NCI-H748 (cell line): ENCODE results near the gene PHF2.

Experiments
- DNase-seq: peaks from one replicate; lab custom pipeline; 2025; ENCODE audit not compliant: unreplicated experiment; lab: John Stamatoyannopoulos, UW

The PHF2 gene

DNA sequence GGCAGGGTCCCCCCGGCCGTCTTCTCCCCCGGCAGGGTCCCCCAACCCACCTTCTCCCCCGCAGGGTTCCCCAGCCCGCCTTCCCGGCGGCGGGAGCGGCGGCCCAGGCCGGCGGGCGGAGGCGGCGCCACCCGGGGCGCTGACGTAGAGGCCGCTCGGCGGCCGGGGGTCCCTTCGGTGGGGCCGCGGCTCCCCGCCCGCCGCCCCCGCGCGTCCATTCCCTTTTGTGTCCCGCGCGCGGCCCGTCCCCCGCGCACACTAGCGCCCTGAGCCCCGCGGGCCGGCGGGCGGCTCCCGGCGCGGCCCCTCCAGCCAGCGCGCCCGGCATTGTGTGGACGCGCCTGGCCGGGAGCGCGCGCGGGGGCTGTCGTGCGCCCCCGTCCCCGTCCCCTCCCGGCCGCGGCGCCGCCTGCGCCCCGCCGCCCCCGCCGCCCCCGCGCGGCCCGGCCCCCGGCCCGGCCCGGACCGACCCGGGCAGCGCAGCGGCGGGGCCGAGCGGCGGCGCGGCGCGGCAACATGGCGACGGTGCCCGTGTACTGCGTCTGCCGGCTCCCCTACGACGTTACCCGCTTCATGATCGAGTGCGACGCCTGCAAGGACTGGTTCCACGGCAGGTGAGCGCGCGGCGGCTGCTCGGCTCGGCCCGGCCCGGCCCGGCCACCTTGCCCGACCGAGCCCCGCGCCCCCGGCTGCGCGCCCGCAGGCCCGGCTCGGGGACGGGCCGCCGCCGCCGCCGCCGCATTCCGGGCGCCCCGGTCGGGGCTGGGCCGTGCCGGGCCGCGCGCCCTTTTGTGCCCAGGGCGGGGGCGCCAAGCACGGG is at the start of gene PHF2:
TSS of gene PHF2 (plus strand) at position 327 of the 820 bp plus-strand sequence. CDS start at position 517, 190 bp downstream.
- DNase-seq = peak; percentile 60

DNA sequence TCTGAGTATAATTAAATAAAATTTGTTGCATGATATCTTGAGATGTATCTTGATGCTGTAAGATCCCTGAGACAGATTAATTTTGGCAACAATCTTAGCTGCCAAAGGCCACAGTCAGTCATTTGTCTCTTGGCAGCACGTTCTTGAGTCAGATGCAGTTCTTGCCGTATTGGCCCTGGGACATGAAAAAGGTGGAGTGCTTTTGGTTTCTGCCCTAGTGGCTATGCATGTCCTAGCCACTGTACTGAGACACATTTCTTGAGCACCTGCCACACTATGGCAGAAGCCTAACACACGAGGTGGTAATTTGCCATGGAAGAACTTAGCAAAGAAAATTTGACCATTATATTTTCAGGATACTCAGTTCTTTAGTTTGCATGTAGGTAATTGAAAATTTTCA is 45.0 kb upstream of the PHF2 start:
- DNase-seq = no peak

DNA sequence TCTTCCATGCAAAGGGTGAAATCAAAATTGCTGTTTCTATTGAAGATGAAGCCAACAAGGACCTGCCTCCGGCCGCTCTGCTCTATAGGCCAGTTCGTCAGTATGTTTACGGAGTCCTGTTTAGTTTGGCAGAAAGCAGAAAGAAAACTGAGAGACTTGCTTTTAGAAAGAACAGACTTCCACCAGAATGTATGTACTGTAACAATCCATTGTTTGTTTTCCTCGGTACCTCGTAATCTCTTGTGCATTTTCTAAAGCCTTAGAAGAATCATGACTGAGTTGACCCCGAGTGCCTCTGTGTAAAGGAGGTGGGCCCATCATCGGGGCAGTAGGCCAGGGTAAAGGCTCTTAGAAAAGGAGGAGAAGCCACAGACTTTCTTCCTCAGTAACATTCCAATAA is 44.2 kb upstream of the PHF2 start:
- no peak for DNase-seq

DNA sequence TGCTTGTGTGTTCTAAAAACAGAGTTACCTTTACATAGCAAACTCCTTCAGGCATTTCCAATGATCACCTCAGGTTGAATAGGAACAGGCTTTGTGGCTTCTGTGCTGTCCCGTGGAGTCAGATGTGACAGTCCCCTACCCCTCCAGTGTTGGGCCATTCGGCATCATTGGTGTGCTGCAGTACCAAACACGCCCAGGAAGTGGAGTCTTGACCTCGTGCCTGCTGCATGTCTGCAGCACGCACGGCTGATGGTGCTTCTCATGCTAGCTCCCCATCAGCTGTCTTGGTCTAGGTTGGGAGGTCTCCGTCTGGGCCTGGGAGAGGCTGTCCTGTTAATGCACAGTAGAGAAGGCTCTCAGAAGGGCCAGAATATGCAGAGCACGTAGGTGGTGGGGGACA is 42.5 kb upstream of the PHF2 start:
- no peak for DNase-seq

DNA sequence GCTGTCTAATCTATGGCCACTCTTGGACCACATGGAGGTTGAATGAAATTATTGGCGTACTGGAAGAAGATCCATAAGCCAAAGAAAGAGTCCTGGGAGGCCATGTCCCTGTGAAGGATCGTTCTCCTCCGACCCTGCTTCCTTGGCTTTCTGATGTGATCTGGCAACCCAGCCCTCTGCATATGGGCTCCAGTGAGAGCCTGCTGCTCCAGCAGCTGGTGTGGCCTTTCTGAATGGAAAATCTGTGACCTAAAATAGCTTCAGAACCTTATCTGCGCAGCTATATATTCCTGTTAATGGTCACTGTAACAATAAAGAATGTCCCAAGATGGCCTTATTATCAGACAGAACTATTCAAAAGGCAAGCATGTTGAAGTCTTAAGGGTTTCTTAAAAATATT is 40.2 kb upstream of the PHF2 start:
- DNase-seq = no peak

DNA sequence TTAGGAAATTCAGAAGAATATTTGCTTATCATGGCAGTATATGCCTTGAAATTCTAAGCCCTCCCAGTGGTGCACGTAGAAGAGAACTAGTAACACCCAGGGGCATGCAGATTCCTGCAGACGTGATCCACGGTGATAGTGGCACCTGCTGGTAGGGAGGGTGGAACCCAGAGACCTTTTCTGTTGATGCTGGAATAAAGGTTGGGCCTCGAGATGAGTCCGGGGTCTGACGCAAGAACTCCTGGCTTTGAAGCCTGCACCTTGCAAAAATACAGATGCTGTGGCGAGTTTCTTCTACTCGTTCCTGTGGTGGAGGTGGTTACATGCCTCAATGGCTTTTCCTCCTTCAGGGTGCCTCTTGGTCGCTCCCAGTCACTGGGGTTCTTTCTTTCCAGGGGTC is 39.5 kb upstream of the PHF2 start:
- DNase-seq = no peak

DNA sequence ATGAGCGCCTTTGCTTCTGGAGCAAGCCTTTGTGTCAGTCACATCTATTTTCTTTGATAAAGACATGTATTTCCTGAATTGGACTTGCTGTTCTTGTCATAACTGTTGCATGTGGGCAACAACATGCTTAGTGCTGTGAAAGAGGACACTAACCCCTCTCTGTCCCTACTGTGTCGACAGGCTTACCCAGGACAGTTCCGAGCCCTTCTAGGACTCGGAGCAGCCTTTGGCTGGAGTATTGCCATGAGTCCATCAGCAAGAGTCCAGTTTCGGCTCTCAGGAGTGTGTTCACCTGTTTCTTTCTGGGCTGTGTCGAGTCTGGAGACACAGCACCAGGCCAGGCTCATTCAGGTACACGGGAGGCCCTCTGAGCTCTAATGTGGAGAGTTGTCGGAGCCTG is 36.1 kb upstream of the PHF2 start:
- no peak for DNase-seq

DNA sequence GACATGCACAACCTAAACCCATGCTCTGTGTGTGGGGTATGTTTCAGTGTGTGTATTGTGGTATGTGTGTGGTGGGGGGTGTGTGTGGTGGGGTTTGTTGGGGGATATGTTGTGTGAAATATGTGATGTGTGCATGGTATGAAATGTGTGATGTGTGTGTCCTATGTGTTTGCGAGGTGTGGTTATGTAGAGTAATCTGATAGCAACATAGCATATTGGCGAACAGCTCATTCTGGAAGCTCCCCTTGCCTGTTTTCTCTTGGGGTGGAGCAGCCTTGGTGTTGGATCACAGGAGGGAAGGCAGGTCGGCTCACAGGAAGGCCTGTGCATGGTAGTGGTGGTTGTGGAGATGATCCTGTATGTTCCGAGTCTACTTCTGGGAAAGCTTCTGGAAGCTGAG is 35.4 kb upstream of the PHF2 start:
- no peak for DNase-seq

DNA sequence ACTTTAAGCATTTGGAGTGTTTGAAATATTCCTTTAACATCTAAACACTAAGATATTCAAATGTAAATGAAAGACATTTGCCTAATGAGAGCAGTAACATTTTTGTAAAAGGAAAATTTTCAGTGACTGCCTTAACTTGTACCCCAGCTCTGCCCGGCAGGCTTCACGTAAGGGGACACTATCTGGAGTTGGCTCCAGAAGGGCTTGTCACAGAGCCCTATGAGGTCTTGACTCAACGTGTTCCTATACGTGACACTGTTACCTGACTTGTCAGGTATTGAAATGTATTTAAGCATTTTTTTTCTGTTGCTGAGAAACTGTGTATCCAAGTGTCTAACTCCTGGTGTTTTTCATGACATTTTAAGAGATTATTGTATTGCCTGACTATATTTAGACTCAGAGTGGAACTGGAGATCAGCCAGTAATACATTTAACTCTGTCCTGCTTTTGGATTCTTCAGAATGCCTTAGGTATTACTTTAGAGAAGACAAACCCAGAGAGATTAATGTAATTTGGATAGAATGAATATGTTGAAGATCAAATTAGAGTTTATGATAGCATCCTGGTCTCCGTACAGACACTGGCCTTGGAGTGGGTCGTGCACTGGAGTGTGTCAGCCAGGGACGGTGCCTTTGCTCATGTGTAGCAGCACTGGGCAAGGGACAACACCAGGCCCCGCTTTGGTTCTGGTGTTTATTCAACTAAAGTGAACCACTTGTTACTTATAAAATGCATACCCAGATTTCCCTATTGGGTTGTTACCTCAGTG is 34.6 kb upstream of the PHF2 start:
- DNase-seq = no peak

DNA sequence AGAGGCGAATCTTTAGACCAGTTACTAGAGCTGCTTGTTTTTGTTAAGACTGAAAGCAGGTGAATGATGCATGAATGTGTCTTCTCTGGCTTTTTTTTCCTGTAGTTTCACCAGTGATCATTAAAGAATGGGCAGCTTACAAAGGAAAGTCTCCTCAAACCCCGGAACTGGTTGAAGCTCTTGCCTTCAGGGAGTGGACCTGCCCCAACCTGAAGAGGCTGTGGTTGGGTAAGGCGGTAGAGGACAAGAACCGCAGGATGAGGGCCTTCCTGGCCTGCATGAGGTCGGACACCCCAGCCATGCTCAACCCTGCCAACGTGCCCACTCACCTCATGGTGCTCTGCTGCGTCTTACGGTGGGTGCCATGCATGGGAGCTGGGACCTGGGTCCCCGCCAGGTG is 33.3 kb upstream of the PHF2 start:
- no peak for DNase-seq

DNA sequence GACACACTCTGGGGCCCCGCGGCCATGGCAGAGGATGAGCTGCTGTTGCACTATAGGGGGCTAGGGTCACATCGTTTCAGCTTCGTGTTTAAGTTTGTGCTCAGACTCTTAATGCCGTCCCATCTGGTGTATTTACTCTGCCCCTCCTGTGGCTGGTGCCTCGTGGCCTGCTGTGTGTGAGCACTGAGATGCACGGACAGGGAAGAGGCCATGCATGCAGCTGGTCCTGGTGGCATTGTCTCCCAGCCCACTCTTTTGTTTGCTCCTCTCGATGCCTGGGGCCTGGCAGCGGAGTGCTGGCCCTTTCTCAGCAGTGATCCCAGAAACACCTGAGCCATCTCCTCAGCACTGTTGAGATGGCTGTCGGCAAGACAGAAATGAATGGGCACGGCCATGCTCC is 30.0 kb upstream of the PHF2 start:
- DNase-seq = no peak

DNA sequence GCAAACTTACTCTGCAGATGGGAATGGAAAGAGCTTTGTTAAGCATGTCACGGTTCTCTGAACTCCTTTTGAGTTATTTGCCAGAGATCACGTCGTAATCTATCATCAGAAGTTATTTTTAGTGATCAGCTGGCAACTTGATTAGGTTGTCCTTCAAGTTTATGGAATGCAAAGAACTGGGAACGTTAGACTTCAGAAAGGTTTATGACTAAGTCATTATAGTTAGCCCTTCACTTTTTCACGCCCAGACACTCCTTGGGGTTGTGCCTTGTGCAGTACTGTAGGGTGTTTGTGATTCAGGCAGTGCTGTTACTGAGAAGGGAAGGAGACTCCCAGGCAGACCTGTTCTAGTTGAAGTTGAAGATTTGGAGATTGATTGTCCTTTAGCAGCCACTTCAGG is 26.8 kb upstream of the PHF2 start:
- DNase-seq = no peak

DNA sequence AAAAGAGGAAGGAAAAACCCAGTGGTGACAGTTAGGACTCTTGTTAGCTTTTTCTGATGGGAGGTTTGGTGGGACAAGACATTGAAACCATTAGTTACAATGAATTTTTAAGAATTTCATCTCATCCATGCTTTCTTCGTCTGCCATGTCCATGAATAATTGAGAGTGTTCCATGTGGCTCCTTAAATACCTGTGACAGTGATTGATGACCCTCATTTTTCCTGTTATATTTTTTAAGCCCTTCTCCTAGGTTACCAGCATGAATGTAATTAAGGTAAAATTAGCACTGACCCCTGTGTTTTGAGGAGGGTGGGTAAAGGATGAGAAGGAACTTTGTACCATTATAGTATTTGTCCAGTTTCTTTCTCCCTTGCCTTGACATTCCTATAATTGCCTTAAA is 23.5 kb upstream of the PHF2 start:
- no peak for DNase-seq

DNA sequence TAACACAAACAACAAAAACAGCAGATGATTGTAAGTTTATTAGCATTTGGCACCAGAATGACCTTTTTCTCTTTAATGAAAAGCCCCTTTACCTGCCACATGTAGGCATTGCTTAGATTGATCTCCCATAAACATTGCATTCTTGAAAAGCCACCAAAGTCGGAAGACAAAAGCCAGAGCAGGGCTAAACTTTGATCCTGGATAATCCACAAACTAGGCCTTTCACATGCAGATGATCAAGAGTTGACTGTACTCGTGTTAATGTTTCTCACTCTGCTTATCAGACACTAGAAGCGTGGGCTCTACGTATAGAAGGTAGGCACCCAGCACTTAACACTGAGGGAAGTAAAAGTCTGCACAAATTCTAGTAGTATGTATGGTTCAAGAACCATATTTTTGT is 21.0 kb upstream of the PHF2 start:
- no peak for DNase-seq

DNA sequence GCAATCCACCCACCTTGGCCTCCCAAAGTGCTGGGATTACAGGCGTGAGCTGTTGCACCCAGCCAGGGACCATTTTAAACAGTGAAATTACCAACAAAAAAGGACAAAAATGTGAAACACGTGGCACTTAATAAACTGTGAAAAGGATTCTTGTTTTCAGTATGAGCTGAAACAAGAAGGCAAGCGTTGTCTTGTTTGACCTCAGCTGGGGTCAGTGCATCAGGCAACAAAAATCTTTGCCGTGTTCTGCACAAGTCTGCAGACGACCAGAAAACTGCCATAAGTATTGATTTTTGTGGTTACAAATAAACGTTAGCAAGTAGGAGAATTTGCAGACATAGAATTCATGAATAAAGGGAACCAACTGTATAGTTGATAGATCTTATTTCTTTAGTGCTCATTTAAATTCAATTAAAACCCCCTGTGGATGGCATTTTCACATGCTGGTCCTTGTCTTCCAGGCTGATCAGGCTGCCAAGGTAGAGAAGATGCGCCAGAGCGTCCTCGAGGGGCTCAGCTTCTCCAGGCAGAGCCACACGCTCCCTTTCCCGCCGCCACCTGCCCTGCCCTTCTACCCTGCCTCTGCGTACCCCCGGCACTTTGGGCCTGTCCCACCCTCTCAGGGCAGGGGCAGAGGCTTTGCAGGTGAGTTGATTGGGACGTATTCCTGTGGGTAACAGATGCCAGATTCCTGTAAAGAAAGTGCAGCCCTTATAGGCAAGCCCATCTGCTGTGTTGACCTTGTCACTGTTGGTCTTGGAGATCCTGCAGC is 18.8 kb upstream of the PHF2 start:
- no peak for DNase-seq

DNA sequence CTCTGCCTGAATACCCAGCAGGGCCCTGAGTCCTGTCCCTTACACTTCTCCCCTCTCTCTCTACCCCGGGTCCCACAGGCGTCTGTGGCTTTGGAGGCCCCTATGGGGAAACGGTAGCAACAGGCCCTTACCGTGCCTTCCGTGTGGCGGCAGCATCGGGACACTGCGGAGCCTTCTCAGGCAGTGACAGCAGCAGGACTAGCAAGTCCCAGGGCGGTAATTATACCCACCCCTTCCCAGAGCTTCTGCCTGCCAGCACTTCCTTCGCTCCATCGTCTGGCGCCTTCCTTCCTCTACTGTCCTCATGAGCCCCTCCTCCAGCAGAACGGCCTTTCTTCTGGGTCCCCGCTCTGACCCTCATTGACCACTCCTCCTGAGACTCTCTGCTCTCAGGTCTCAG is 17.9 kb upstream of the PHF2 start:
- DNase-seq = no peak

DNA sequence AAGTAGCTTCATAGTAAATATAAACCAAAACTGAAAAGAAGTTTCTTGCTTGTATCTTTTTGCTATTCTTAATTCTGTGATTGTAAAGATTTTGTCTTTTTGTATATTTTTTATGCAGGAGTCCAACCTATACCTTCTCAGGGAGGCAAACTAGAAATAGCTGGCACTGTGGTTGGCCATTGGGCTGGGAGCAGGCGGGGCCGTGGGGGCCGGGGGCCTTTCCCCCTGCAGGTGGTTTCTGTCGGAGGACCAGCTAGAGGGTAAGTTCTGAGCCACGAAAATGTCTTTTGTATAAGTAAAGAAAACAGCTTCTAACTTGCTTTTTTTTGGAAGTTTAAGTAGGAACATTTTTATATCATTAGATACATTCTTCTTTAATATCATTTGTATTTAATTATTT is 15.4 kb upstream of the PHF2 start:
- DNase-seq = no peak

DNA sequence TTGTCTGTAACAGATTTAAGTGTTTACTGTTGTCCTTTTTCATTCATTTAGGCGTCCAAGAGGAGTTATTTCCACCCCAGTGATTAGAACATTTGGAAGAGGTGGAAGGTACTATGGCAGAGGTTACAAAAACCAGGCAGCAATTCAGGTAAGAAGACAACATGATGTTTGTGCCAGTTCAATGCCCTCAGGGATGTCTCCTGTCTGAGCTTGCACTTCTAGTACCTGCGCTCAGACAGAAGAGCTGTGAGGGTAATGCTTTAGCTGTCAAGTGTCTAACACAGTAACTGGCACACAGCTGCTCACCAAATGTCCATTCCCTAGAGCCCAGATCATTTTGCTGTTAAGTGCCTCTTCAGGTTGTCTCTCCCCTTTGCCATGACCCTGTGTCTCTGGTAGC is 14.2 kb upstream of the PHF2 start:
- DNase-seq = no peak

DNA sequence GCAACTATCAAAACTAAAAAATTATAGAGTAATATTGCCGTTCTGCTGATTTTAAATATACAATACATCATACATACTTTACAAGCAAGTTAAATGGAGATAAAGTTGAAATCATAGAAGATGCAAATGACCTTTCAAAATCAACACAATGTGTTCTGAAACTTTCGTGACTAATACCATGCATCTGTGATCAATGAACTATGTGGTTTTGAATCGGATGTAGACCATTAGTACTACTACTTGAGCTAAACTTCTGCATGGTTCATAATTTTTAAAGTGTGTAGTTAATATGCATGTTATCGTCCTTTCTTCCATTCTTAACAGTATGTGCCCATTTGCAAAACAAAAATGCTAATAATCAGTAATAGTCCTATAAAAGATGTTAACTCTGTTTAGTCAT is 11.3 kb upstream of the PHF2 start:
- DNase-seq = no peak

DNA sequence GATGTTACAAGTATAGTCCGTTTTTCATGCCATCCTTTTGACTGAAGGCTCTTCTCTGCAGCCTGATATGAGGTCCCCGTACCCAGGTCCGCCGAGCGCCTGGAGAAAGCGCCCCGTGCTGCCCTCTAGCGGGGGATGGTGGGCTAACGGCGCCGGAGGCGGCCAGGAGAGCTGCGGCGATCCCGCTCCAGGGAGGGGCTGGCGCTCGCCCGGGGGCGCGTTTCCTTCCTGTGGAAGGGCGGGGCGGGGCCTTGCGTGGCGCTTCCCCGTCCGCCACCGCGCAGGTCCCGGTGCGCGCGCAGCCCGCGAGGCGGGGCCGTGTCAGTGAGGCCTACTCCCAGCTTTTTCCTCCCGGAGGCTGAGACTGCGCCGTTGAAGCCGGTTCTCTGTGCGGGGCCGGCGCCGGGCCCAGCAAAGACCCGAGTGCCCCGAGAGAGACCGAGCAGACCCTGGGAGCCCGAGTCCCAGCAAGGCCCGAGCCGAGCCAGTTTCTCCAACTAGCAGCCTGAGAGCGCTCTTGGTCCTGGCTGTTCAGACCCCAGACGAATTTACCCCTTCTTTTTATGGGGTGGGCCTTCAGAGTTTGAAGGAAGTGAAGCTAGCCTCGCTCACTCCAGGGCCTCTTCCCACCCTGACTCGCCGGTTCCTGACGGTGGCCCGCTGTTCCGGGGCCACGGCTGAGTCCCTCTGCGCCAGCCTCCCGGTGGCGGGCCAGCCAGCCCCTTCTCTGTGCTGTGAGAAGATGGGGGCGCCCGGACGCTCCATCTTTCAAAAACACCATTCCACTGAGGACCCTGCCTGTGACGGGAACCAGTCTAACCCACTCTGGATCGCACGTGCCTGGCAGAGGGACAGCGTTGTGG is 9.7 kb upstream of the PHF2 start:
- peak; percentile 97 for DNase-seq
